Measurements from ENCODE around the gene FOXD2. TPM values are rescaled to one million over a fixed set of nuclear protein-coding genes. Genes with fewer than 3 reads are reported as not detected.

FOXD2 gene
- polyA plus RNA-seq, 3 donors = 6.0 to 9.0 (median 6.8) TPM

DNA sequence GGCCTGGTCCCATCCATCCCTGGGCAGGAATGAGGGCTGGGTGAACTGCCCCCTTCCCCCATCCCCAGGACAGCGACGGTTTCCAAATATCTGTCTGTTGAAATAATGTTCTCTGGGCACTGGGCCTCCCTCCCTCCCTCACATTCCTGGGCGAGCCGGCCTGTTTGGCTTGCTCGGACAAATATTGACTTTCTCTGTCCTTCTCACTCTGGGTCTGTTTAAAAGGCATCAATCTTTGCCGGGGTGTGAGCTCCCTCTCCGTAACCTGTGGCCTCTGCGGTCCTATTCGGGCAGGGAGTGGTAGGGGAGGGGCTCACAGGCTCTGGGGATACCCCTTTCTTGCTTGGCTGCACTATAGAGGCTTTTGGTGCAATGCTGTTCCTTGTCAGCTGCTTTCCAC is 40.2 kb downstream of the FOXD2 start:
- DNase-seq (ENCODE audit: extremely low read depth in 1 of 11, low read depth in 9 of 11, low spot score in 4 of 11) = peak in 6 of 11 donors; percentile 25 to 59 (median 36)

DNA sequence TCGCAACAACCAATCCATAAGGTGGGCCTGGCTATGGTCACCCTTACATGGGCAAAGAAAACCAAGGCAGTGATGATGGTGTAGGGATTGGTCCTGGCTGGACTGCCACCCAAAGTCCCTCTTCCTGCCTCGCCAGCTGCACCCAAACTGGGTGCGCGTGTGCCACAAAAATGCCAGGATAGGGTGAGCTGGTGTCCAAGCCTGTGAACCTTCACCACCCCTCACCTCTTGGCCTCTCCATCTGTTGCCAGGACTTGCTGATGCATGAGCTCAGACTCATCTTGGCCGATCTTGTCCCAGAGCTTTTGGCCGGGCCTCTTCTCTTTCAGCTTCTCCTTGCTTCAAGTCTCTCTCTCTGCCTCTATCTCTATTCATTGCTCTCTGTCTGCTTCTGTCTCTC is 41.8 kb downstream of the FOXD2 start:
- DNase-seq (ENCODE audit: extremely low read depth in 1 of 11, low read depth in 9 of 11, low spot score in 4 of 11) = no peak

- DNase-seq (ENCODE audit: extremely low read depth in 1 of 11, low read depth in 9 of 11, low spot score in 4 of 11) = no peak
These were observed 44.1 kb downstream of the FOXD2 start for GRCh38 chr1:47481936-47482335.

DNA sequence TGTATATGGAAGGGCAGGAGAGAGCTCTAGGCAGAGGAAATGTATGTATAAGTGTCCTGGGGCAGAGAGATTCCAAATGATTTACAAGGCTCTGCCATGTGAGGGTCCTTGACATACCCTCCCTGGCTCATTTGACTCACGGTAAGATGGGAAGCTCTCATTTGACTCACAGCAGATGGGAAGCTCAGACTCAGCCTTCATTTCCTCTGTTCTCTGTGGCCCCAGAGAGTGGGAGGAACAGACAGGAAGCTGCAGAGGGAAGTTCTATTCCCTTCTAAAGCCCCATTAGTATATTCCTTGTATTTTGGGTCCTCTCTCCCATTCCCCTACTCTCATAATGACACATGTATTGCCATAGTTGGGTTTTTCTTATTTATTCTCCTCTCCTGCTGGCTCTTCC is 44.9 kb downstream of the FOXD2 start:
- no peak for DNase-seq (ENCODE audit: extremely low read depth in 1 of 11, low read depth in 9 of 11, low spot score in 4 of 11)

- no peak for DNase-seq (ENCODE audit: extremely low read depth in 1 of 11, low read depth in 9 of 11, low spot score in 4 of 11)
These were observed 45.8 kb downstream of the FOXD2 start for GRCh38 chr1:47483651-47484050.

DNA sequence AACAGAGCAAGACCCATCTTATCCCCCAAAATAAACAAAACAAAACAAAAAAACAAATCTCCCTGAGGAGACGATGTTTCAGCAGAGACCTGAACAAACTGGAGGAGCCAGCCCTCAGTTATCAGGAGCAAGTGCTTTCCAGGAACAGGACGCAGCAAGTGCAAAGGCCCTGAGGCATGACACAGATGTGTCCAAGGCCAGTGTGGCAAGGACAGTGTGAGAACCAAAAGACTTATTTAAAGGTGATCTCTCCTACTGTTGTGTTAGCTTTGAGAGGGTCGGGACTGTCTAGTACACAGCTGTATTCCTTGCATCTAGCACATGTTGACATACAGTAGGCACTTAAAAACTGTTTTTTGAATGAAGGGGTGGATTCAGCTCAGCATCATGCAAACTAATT is 48.0 kb downstream of the FOXD2 start:
- no peak for DNase-seq (ENCODE audit: extremely low read depth in 1 of 11, low read depth in 9 of 11, low spot score in 4 of 11)

DNA sequence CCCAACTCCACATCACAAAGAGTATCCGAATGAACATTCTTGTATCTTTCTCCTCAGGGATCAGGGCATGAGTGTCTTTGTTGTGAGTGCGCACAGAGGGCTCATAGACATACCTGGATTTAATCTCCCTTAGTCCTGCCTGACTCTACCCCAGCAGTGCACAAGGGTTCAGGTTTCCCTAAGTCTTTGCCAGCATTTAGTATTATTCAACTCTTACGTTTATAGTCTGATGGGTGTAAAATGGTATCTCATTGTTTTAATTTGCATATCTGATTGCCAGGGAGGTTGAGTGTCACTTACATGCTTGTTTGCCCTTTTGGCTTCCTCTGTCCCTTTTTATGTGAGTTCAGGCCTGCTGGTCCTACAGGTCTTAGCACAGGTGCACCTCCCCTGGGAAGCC is 49.5 kb downstream of the FOXD2 start:
- no peak for DNase-seq (ENCODE audit: extremely low read depth in 1 of 11, low read depth in 9 of 11, low spot score in 4 of 11)

- DNase-seq (ENCODE audit: extremely low read depth in 1 of 11, low read depth in 9 of 11, low spot score in 4 of 11) = no peak
These were observed 50.1 kb downstream of the FOXD2 start for GRCh38 chr1:47487850-47488450.

Other genes starting within 250 kb of the FOXD2 start
- gene PDZK1IP1, start 248.0 kb upstream of the FOXD2 start, polyA plus RNA-seq (ENCODE audit: insufficient read length in 3 of 3) = 10 to 100 TPM; 34.8 to 62.1 (median 37.8) TPM
- gene TAL1, start 205.8 kb upstream of the FOXD2 start, polyA plus RNA-seq (ENCODE audit: insufficient read length in 3 of 3) = 1 to 10 TPM; 5.2 to 5.6 (median 5.5) TPM
- gene STIL, start 123.9 kb upstream of the FOXD2 start, polyA plus RNA-seq (ENCODE audit: insufficient read length in 3 of 3) = 10 to 100 TPM in 1 of 3 donors, 1 to 10 TPM in 2; 9.8 to 10.5 (median 10.0) TPM
- 10 to 100 TPM; 65.7 to 75.9 (median 66.7) TPM for gene CMPK1, start 104.3 kb upstream of the FOXD2 start, polyA plus RNA-seq (ENCODE audit: insufficient read length in 3 of 3)
- gene FOXE3, start 21.8 kb upstream of the FOXD2 start, polyA plus RNA-seq (ENCODE audit: insufficient read length in 3 of 3) = under 1 TPM; 0.18 to 0.20 (median 0.19) TPM